Fibroblast of upper back skin (primary cell): ENCODE results near the gene ROR2.

Experiments used
- DNase-seq: peaks from one replicate; pipeline ENCODE4 v3.0.0-alpha.2; 2013

Gene ROR2

DNA sequence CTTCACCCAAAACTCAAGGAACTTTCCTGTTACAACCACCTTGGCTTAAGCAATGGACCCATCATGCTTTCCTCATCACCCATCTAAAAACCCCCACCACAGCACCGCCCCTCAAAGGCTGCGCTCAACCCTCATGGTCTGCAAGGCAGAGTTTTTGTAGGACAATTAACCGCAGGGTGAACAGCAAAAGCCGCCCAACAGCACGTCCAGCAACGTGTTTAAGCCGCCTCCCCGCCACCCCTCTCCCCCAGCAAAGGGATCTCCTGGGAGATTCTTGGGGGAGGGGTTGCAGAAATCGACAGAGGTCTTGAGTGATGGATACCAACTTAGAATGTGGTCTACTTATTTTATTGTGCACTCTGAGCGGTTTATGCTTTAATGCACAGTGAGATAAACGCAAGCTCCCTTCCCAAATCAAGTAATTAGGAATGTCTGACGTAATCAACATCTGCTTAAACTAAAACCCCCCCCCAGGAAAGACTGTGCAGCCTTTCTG is 1.9 kb downstream of the ROR2 start:
- peak; percentile 60 for DNase-seq

DNA sequence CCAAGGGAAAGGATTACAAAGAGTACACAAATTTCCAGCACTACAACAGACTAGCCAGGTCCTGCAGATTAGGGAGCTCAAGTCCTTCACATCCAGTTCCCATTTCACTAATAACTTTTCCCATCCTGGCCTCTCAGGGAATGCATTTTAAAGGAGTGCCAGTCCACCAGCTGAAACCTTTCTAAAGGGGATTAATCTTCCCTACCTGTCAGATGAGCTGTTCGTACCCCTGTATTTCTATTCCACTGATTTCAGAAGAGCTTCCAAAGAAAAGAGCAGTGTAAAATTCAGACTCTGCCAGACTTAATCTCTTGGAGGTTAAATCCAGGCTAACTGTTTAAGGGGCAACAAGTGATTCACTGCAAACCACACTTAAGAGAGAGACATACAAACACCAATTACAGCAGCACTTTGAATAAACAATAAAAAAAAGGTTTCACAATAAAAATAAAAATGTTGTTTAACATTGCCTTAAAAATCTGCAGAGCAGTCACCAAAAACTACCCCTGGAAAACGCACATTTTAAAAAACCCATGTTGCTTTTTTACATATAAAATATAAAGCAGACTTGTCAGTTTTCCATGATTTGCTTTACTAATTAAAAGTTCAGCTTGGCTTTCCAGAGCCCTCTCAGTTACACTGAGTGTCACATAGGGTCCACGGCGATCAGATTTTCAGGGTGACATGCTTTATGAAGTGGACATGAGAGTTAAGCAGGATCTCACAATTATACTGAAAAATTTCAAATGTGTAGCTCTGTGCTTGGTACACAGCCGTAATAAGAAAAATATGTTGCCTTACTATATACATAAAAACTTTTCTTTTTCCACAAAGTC is 3.2 kb downstream of the ROR2 start:
- no peak for DNase-seq

DNA sequence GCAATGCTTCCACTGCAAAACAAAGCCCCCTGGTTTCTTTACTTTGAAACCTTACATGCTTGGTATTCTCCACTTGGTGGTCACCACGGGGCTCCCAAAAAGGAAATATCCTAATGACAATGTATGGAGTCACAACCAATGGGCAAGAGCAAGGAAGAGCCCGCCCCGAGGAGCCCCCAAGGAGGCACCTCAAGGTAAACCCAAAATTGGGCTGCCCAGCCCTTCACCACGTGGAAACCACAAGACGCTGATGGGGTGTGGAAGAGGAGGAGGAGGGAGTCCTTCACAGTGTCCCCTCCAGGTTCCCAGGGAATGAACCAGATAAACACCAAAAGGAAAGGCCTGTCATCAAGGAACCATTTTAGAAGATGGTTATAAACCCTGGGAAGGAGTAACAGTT is 3.8 kb downstream of the ROR2 start:
- DNase-seq = no peak

DNA sequence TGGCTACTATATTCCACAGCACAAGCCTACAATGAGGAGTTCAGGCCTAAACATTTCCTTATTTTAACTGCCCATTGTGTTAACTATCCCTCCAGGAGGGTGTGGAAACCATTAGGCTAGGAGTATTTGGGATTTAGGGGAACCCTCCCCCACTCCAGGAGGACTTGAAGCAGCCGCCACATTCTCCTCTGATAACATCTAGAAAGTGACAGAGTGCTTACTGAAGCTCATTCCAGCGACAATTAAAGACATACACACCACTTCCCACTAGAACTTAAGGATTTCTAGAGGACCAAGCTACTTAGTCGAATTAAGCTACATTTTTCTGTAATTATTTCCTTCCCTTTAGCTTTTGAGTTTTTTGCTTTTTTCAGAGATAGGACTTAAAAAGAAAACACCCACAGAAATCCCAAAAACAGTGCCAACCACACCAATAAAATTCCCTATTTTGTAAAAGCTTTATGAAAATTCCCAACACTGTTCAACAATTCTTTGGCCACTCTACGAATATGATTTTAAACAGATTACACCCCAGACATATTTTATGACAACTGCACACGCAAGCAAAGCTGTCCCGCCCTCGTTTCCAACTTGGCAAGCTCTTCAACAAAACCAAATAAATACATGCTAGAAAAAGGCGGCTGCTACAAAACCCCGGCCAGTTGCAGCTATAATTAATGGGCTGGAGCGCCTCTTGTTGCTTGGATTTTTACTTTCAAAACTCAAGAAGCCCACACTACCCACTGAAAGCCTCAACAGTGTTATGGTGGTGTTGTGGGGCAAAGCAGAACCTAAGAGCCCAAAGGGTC is 4.5 kb downstream of the ROR2 start:
- peak; percentile 77 for DNase-seq

DNA sequence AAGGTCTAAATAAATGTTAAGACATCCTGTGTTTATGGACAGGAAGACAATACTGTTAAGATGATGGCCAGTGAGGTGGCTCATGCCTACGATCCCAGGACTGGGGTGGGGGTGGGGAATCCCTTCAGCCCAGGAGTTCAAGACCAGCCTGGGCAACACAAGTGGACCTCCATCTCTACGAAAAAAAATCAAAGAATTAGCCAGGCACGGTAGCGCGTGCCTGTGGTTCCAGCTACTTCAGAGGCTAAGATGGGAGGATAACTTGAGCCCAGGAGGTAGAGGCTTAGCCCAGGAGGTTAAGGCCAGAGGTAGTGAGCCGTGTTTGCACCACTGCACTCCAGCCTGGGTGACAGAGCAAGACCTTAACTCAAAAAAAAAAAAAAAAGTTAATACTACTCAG is 5.3 kb downstream of the ROR2 start:
- no peak for DNase-seq

DNA sequence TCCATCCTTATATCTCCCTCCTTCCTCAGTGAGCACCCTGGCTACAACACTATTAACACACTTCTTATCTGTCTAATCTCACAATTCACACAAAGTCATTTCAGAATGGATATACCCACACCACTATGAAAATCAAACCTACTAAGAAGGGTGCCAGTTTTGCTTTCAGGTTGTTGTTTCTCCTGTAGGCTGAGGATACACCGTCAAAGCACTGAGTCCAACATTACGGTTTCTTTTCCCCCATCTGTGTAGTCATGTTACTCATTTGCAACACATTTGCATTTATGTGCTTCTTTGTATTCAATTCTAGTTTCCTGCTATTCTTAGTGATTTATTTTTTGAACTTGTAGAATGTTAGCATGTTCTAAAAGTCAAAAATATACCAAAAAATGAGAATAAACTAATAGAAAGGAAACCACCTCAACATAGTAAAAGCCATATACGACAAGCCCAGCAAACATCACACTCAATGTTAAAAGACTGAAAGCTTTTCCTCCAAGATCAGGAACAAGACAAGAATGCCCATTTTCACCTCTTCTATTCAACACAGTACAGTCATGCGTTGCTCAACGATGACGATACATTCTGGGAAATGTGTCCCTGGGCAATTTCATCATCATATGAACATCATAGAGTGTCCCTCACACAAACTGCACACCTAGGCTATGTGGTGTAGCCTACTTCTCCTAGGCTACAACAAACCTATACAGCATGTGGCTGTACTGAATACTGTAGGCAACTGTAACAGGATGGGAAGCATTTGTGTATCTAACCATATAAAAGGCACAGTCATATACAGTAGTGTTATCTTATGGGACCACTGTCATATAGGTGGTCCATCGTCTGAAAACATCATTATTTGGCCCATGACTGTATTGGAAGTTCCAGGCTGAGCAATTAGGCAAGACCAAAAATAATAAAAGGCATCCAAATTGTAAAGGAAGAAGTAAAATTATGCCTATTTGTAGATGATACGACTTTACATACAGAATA is 6.3 kb downstream of the ROR2 start:
- DNase-seq = peak; percentile 16

DNA sequence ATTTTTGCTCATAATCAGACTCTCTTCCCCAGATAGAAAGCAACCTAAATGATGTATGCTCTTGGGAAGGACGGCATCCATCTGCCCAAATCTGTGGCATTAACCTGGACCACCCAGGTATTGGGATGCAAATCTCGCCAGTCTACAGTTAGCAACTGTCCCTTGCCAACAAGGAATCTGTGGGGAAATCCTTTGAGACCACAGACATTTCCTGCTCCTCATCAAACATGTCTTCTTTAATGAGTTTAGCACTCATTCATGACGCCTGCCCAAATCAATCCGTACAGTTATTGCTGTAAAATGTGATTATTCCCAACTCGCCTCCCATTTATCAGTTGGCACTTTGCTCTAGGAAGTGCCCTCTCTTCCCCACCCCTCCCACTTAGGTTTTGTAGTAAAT is 7.8 kb downstream of the ROR2 start:
- peak; percentile 36 for DNase-seq

DNA sequence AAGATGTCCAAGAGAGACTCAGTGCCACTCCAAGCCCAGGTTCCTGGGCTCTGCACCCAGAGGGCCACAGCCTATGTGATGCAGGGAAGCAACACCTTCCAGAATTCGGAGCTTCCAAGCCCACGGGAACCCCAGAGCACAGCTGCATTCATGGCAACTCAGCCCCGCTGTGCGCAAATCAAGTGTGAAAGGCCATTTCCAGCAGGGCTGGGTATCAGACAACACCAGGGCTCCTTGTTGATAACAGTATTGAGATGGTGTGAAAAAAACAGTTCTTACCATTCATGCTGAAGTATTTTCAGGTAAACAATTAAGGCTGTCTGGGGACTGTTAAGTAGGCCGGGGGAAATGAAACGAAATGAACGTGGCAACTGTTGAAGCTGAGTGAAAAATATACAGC is 10.1 kb downstream of the ROR2 start:
- DNase-seq = no peak

DNA sequence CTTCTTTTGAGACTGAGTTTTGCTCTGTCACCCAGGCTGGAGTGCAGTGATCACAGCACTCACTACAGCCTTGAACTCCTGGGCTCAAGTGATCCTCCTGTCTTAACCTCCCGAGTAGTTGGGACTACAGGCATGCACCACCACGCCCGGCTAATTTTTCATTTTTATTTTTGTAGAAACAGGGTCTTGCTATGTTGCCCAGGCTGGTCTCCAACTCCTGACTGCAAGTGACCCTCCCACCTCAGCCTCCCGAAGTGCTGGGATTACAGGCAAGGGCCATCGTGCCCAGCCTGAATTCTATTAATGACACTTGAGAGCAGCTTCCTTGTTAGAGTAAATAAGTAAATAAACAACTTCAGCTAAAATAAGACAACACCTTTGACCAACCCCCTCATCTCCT is 12.3 kb downstream of the ROR2 start:
- DNase-seq = no peak

DNA sequence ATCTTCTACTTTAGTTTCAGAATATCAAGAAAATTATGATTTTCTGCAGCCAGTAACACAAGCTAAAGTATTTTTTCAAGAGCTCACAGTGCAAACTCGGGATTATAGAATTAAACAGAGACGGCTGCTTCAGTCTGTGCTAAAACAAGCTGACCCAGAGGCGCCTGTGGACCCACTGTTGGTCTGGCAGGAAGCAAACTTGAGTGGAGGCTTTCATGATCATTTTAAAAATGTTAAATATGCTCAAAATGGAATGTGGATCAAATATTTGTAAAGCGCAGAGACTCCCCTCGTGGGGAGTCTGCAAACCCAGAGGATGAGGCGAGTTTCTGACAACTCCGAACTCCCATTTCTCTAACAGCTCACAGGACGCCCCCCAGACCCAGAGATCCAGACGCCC is 13.0 kb downstream of the ROR2 start:
- DNase-seq = peak; percentile 58

DNA sequence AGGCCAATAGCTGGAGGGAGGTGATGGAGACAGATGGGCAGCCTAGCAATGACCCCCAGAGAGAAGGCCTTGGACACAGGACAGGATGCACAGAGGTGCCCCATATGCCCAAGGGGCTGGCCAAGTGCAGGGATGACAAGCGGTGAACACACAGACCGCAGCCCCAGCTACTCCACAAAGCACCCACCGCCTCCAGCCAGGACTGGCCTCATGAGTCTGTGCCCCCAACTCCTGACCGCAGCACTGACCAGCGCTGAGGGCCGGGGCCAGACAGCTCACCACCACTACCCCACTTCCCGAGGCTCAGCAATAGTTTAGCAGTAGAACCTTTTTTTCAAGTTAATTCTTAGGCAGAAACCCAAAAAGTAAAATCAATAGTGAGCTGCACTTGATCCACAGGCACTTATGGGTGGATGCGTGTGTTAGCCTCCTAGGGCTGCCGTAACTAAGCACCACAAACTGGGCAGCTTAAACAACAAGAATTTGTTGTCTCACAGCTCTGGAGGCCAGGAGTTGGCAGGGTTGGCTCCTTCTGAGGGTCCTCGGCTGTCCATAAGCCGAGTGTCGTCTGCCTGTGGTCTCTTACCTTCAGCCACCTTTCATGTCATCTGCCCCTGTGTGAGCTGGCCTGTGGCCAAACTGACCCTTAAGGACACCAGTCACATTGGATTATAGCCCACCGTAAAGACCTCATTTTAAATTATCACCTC is 14.1 kb downstream of the ROR2 start:
- no peak for DNase-seq

DNA sequence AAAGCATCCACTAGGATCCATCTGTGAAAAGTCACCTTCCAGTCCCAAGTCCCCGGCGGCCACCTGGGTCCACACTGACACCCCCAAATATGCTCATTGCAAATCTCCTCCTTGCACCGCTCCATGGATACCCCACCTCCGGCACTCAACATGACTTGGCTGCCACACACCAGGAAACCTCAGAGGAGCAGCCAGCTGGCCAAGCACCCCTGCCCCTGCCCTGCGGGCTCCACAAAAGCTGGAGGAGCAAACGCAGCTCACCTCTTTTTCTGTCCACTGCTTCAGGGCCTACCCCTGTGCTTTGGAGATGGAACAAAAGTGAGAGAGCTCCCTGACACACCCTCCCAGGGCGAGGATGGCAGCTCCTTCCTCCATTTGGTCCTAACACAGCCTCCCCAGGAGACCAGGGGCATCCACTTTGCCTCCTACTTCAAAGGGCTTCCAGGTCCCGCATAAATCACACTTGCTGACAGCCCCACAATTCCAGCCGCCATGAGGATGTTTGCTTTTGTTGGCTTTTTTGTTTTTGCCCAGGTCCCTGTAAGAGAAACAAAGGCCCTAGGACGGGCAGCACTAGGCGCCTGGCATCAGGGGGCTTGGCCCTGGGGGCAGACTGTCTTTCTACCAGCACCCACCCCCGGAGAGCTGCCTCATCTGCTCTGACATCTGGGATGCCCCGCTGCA is 14.8 kb downstream of the ROR2 start:
- no peak for DNase-seq

DNA sequence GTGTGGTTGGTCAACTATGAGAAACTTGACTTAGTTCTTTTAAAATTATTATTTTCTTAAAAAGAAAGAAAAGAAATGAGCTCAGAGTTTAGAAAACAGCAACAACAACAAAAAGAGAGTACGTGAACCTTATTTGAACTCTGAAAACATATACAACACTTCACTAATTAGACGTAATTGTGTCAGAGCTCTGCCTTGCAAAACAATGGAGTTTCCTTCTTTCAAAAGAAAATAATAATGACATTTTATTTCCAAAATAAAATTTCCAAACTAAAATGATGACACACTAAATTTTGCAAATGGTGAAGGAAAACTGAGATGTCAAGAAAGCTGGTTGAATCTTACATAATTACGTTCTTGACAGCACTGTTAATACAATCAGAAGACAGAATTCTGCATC is 15.4 kb downstream of the ROR2 start:
- DNase-seq = no peak

DNA sequence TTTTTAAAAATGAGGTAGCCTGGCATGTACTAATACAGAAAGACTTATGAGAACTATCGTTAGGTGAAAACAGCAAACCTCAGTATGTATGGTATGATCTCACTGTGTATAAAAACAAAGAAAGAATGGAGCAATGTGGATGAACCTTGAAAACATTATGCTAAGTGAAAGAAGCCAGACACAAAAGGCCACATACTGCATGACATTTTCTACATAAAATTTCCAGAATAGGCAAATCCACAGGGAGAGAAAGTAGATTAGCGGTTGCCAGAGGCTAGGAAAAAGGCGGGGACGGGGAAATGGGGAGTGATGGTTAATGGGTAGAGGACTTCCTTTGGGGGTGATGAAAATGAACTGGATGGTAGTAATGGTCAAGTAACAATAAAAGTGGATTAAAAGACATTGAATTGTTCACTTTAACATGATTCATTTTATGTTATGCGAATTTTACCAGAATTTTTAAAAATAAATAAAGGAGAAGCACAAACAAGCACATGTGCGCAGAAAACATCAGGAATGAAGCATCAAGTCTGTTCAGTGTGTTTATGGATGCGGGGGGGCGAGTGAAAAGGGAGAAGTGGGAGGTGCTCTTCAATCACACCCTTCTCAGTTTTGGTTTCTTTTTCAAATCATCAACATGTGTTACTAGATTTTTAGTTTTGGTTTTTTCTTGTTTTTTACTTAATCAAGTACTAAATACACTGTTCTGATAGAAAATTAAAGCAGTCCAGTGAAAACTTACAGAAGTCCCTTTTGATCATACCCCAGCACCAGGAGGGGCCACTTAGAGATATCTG is 16.3 kb downstream of the ROR2 start:
- DNase-seq = no peak

DNA sequence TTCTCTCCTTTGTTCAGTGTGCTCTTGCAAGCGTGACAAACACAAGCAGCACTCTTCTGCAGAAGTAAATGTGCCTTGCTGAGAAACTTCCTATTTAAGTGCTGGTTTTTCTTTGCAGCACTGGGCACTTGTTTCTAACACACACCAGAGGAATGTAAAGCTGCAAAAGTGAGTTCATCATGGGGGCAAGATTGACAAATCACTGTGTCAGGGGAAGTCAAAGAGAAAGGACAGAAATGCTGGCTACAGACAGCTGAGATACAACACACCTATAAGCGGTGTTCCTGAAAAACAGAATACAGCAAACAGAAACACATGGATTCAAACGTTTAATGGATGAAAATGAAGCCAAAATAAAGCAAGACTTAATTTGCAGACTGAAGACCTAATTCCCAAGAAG is 19.6 kb downstream of the ROR2 start:
- DNase-seq = no peak

DNA sequence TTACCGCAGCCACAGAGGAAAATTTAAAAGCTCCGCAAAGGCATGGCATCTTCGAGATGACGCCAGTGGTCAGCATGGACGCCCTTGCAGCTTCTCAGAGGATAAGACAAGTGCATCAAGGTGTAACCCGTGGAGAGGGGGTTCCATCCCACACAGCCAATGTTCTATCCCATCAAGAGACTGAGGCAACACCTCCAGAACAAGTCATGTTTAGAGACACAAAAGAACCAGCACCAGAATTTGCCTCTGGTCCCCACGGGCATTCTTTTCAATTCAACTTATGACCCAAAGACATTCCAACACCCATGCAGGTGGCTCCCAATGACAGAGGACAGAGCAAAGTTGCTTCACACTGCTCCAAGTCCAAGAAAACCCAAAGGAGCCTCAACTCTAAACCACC is 20.7 kb downstream of the ROR2 start:
- DNase-seq = no peak

DNA sequence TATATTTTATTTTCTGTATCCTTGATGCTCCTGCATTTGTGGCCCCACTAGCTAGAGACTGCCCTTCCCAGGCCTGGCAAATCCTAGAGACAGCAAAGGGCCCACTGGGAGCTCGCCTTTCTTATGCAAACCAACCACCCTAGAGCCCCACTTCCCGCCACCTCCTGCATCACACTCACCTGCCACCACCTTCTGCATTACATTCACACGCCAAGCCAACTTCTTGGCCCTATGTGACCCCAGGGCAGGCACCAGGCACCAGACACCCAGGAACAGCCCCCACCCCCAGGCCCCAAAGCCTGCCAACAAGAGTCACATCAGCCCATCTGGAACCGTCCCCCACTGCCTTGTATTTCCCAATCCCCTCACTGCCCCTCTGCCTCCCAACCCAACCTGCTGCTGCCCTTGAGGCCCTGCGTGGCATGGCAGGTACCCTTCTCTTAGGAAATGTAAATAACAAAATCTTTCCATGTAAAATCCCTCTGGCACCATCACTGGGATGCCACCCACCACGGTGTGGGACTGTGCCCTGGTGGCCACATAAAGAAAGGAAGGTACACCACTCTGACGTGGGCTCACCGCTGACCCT is 22.0 kb downstream of the ROR2 start:
- DNase-seq = no peak

DNA sequence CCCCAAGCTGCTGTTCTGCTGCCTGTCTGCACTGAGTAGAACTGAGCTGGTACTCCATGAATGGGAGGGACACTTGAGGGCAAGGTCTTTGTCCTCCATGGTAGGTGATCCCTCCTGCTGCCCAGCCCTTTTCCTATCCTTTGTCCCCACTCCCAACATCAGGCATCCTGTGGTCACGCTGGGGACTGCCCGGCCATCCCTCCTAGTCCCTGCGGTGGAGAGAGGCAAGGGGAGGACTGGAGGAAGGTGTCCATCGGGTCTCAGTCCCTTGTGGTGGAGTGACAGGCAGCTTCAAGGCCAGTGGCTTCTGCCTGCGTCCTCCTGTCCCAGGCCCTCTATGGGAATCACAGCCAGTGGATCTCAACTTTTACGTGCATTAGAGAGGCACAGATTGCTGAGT is 25.9 kb downstream of the ROR2 start:
- DNase-seq = no peak

DNA sequence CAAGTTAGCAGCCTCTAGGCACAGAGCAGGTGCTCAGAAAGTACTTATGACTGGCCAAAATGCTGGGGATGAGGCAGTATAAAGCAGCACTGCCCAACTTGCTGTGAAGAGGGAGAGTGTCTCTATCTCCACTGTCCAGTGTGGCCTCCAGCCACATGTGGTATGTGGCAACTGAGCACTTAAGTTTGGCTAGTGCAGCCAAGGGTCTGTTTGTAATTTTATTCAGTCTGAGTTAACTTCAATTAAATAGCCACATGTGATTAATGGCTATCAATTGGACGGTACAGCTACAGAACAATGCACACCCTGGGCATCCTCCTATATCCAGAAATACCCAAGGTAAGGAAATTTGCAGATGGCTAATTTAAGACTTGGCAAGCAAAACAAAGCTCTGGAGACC is 26.9 kb downstream of the ROR2 start:
- no peak for DNase-seq

DNA sequence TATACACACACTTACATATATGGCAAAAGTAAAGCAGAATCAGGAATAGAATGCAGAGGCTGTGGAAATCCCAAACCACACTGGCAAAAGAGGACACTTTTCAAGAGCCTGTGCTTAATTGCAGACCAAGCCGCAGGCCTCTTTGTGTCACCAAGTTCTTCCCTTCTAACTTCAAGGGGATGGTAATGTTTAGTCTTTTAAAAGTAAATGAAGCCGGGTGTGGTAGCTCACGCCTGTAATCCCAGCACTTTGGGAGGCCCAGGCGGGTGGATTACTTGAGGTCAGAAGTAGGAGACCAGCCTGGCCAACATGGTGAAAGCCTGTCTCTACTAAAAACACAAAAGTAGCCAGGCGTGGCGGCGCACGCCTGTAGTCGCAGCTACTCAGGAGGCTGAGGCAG is 28.7 kb downstream of the ROR2 start:
- no peak for DNase-seq
